Measurements from ENCODE around the gene TUT4. TPM values are rescaled to one million over a fixed set of nuclear protein-coding genes. Genes with fewer than 3 reads are reported as not detected.
"Not testable (repeated sequence)": the region's sequence is repeated elsewhere in the genome, so short reads cannot be mapped to it uniquely, and the experiment has no call there.

TUT4 gene
- 10 to 100 TPM; 35.8 to 39.8 TPM for total RNA-seq
- long read RNA-seq, donor 1, partial matches to known transcripts, result 5 of 7 reads
- long read RNA-seq, donor 1, other reads (novel, unspliced or antisense), result 2 of 7 reads
- long read RNA-seq, donor 2, partial matches to known transcripts, result 3 of 9 reads
- long read RNA-seq, donor 2, other reads (novel, unspliced or antisense), result 6 of 9 reads

- peak; percentile 92 for DNase-seq (ENCODE audit: low spot score)
- intact Hi-C loops (cut with DNase I), result no loop called here
Observed at GRCh38 chr1:52552505-52553361, at the start of gene TUT4. TSS of gene TUT4 (minus strand) at chr1:52553092. CDS start at chr1:52526280, 26,812 bp downstream.

GRCh38 chr1:52601991-52602855, 49.3 kb upstream of the TUT4 start, which contains the start of gene GPX7:
TSS of gene GPX7 (plus strand) at chr1:52602371. CDS start at chr1:52602410, 39 bp downstream.
- intact Hi-C loops (cut with DNase I), result loop anchor here in 1 of 2 donors (2.0 kb wide), 1 partner anchor 47 kb away; no protein-coding TSS in a partner anchor
- DNase-seq (ENCODE audit: low spot score), result peak; percentile 85

- intact Hi-C loops (cut with DNase I), result no loop called here
- no peak for DNase-seq (ENCODE audit: low spot score)
Observed at GRCh38 chr1:52601519-52601918, 48.6 kb upstream of the TUT4 start.

GRCh38 chr1:52600533-52601179, 47.8 kb upstream of the TUT4 start:
- intact Hi-C loops (cut with DNase I), result no loop called here

GRCh38 chr1:52599236-52599635, 46.3 kb upstream of the TUT4 start:
- intact Hi-C loops (cut with DNase I), result no loop called here

More at GRCh38 chr1:52600533-52601179, 47.8 kb upstream of the TUT4 start:
- DNase-seq (ENCODE audit: low spot score), result no peak

GRCh38 chr1:52598729-52599128, 45.8 kb upstream of the TUT4 start:
- intact Hi-C loops (cut with DNase I), result no loop called here
- DNase-seq (ENCODE audit: low spot score), result no peak

More at GRCh38 chr1:52599236-52599635, 46.3 kb upstream of the TUT4 start:
- no peak for DNase-seq (ENCODE audit: low spot score)

- intact Hi-C loops (cut with DNase I), result no loop called here
- DNase-seq (ENCODE audit: low spot score), result no peak
Observed at GRCh38 chr1:52597912-52598311, 45.0 kb upstream of the TUT4 start.

- DNase-seq (ENCODE audit: low spot score), result no peak
- intact Hi-C loops (cut with DNase I), result no loop called here
Observed at GRCh38 chr1:52595061-52595460, 42.2 kb upstream of the TUT4 start.

- intact Hi-C loops (cut with DNase I), result no loop called here
- no peak for DNase-seq (ENCODE audit: low spot score)
Observed at GRCh38 chr1:52593495-52593894, 40.6 kb upstream of the TUT4 start.

GRCh38 chr1:52592637-52593323, 39.9 kb upstream of the TUT4 start:
- intact Hi-C loops (cut with DNase I), result no loop called here
- no peak for DNase-seq (ENCODE audit: low spot score)

GRCh38 chr1:52590266-52590665, 37.4 kb upstream of the TUT4 start:
- no peak for DNase-seq (ENCODE audit: low spot score)
- intact Hi-C loops (cut with DNase I), result no loop called here

- DNase-seq (ENCODE audit: low spot score), result no peak
- intact Hi-C loops (cut with DNase I), result no loop called here
Observed at GRCh38 chr1:52588535-52588934, 35.6 kb upstream of the TUT4 start.

GRCh38 chr1:52588027-52588426, 35.1 kb upstream of the TUT4 start:
- intact Hi-C loops (cut with DNase I), result no loop called here
- DNase-seq (ENCODE audit: low spot score), result no peak

GRCh38 chr1:52585474-52585873, 32.6 kb upstream of the TUT4 start:
- DNase-seq (ENCODE audit: low spot score), result no peak
- intact Hi-C loops (cut with DNase I), result no loop called here

- DNase-seq (ENCODE audit: low spot score), result no peak
- intact Hi-C loops (cut with DNase I), result no loop called here
Observed at GRCh38 chr1:52582116-52582696, 29.3 kb upstream of the TUT4 start.

GRCh38 chr1:52580283-52580682, 27.4 kb upstream of the TUT4 start:
- intact Hi-C loops (cut with DNase I), result no loop called here
- DNase-seq (ENCODE audit: low spot score), result no peak

GRCh38 chr1:52579415-52579814, 26.5 kb upstream of the TUT4 start:
- intact Hi-C loops (cut with DNase I), result no loop called here
- DNase-seq (ENCODE audit: low spot score), result no peak

- intact Hi-C loops (cut with DNase I), result not testable (repeated sequence)
Observed at GRCh38 chr1:52578066-52578465, 25.2 kb upstream of the TUT4 start.

More at GRCh38 chr1:52578066-52578465, 25.2 kb upstream of the TUT4 start:
- DNase-seq (ENCODE audit: low spot score), result not testable (repeated sequence)

All from posterior vena cava (tissue), 2 donors.